ENCODE measurements around the gene TNNC1. TPM values are rescaled to one million over a fixed set of nuclear protein-coding genes. Genes with fewer than 3 reads are reported as not detected.

The TNNC1 gene
- total and polyA plus RNA-seq, 10 of the 15 experiments (the other 5 are each of a cell fraction or from before 2014, with no cell fraction given), result 0.13 to 1.3 (median 0.53) TPM; not detected in 2

DNA sequence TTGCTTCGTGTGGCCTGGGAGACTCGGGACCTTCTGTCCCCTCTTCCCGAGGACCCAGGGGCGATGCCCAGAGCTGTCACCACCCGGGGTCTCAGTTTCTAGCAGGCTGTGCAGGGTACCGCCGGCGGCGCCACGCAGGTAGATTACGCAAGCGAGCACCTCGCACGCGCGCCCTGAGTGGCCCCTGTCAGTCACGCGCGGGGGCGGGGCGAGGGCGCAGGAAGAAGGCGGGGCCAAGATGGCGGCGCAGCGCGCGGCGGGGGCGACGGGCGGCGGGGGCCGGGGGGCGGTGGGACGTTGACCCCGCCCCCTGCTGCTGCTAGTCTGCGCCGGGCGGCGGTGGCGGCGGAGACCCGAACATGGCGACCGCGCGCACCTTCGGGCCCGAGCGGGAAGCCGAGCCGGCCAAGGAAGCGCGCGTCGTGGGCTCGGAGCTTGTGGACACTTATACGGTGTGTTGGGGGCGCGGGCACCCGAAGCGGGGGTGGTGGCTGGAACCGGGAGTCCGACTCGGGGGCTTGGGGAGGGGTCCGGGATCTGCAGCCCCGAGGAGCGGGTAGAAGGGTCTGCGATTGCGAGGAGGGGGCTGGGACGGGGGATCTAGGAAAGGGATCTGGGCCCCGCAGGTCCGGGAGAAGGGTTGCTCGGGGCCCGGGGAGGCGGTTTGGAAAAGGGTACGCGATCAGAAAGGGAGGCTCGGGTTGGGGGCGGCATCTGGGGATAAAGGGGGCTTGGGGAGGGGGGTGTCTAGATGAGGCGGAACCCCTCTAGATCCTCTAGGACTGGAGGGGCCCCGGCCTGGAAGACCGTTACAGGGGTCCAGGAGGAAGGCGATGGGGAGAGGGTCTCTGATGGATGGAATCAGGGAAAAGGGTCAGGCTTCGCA is 1.7 kb upstream of the TNNC1 start, which contains the start of gene NISCH (continued):
- TF ChIP-seq STAT3 (IDR thresholded peaks at IDR 0.05; ENCODE audit: low read depth, low read length) (no peak), CREM (IDR thresholded peaks at IDR 0.05; ENCODE audit: low read depth) (peak; percentile 34; the same call in 1 of the 2 replicates), SUPT20H (IDR thresholded peaks at IDR 0.05; ENCODE audit: borderline replicate concordance, control insufficient read depth, low read depth, low read length) (no peak)
- TF ChIP-seq, protein P1, sequence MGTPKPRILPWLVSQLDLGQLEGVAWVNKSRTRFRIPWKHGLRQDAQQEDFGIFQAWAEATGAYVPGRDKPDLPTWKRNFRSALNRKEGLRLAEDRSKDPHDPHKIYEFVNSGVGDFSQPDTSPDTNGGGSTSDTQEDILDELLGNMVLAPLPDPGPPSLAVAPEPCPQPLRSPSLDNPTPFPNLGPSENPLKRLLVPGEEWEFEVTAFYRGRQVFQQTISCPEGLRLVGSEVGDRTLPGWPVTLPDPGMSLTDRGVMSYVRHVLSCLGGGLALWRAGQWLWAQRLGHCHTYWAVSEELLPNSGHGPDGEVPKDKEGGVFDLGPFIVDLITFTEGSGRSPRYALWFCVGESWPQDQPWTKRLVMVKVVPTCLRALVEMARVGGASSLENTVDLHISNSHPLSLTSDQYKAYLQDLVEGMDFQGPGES (IDR thresholded peaks at IDR 0.05), result peak; percentile 36; the same call in 1 of the 2 replicates

DNA sequence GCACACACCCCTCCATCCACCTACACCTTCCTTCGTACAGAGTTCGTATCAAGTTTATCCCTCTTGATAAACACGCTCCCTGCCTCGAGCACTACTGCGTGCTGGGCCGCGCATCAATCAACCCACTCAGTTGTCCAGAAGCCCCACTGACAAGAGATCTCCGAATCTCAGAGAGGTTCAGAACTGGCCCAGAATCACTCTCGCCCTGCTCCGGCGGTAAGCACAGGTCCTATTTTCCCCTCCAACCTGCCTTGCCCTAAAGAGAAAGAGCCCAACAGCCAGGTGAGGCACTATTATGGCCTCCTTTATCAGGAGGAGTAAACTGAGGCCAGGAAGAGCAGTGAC is 1.1 kb upstream of the TNNC1 start:
- CTCF ChIA-PET, result interaction anchor here (0.5 kb wide), 1 partner anchor 43 kb away, joined by 5 read pairs; no protein-coding TSS in a partner anchor
- in situ Hi-C loops (cut with MboI), result no loop called here

More for the DNA sequence above, 1.1 kb upstream of the TNNC1 start:
- H3K4me1 ChIP-seq (ENCODE audit: control insufficient read depth, insufficient read depth, low read length), result peaks cover 36% of the 10 kb centered on the region
- peaks cover 0 to 8% of the 10 kb centered on the region in 2 experiments; a peak in 3 of 4 replicates for H3K36me3 ChIP-seq (ENCODE audit: control insufficient read depth in 2 of 2, insufficient read depth in 2 of 2, low read length in 1 of 2)
- ChIA-PET POLR2A (no interaction called here), RAD21 (ENCODE audit: unreplicated experiment) (interaction anchor here (0.9 kb wide), 1 partner anchor 167 kb away, joined by 3 read pairs; the partner anchor contains the start of gene GLYCTK), SMC1A (ENCODE audit: uncharacterized antibody, unreplicated experiment) (interaction anchor here (1.1 kb wide), 1 partner anchor 43 kb away, joined by 3 read pairs; no protein-coding TSS in a partner anchor)
- 6% methylated on average over 11 of the region's 11 CpGs for WGBS (ENCODE audit: insufficient coverage, insufficient replicate concordance, low lambda C conversion rate, missing lambda C conversion rate)
- ATAC-seq, result no peak
- DNase-seq (ENCODE audit: low read depth, low spot score), result no peak
- BruUV-seq (replicated peaks), result TSS peak; percentile 92
- peaks cover 26% of the 10 kb centered on the region for H3K79me2 ChIP-seq (ENCODE audit: control insufficient read depth, insufficient read depth, low read length)
- H2AFZ ChIP-seq (ENCODE audit: control insufficient read depth, low read depth, low read length), result peak overlapping the region; percentile 98
- H4K20me1 ChIP-seq (ENCODE audit: control insufficient read depth, insufficient read depth), result no peaks in the 10 kb centered on the region
- no peaks in the 10 kb centered on the region for H3K27me3 ChIP-seq (replicated peaks in 1 of 2; ENCODE audit: control insufficient read depth in 2 of 2, insufficient read depth in 2 of 2, low read length in 1 of 2)
- intact Hi-C loops (cut with micrococcal nuclease; ENCODE audit: unreplicated experiment), result loop anchor here (5.0 to 10.0 kb wide), 2 partner anchors 82 to 230 kb away; partner anchors contain the start of genes GNL3, PBRM1 and UQCC5
- no peak for FAIRE-seq
- peak overlapping the region; percentile 96 for H3K4me2 ChIP-seq (ENCODE audit: control insufficient read depth, insufficient read depth)
- TF ChIP-seq CHD2 (IDR thresholded peaks at IDR 0.05; ENCODE audit: borderline replicate concordance, low read depth, low read length), result no peak
- TF ChIP-seq, protein P2, sequence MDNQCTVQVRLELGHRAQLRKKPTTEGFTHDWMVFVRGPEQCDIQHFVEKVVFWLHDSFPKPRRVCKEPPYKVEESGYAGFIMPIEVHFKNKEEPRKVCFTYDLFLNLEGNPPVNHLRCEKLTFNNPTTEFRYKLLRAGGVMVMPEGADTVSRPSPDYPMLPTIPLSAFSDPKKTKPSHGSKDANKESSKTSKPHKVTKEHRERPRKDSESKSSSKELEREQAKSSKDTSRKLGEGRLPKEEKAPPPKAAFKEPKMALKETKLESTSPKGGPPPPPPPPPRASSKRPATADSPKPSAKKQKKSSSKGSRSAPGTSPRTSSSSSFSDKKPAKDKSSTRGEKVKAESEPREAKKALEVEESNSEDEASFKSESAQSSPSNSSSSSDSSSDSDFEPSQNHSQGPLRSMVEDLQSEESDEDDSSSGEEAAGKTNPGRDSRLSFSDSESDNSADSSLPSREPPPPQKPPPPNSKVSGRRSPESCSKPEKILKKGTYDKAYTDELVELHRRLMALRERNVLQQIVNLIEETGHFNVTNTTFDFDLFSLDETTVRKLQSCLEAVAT (IDR thresholded peaks at IDR 0.05), result peak; percentile 16; the same call in 1 of the 2 replicates
- H3K9me3 ChIP-seq (replicated peaks; ENCODE audit: control insufficient read depth, insufficient read depth, low read length), result no peaks in the 10 kb centered on the region
- peak overlapping the region; percentile 84 for H3K27ac ChIP-seq (ENCODE audit: control insufficient read depth, insufficient read depth)
- peak overlapping the region; percentile 65 for H3K4me3 ChIP-seq
- peak overlapping the region; percentile 87 for H3K9ac ChIP-seq (ENCODE audit: control insufficient read depth, insufficient read depth, low read length)
